ENCODE data around the gene LMTK3. TPM values are rescaled to one million over a fixed set of nuclear protein-coding genes. Genes with fewer than 3 reads are reported as not detected.

The LMTK3 gene
- total and polyA plus RNA-seq, 2 of the 13 experiments (the other 11 are each of a cell fraction or from before 2014, with no cell fraction given): 0.18 to 0.29 TPM

DNA sequence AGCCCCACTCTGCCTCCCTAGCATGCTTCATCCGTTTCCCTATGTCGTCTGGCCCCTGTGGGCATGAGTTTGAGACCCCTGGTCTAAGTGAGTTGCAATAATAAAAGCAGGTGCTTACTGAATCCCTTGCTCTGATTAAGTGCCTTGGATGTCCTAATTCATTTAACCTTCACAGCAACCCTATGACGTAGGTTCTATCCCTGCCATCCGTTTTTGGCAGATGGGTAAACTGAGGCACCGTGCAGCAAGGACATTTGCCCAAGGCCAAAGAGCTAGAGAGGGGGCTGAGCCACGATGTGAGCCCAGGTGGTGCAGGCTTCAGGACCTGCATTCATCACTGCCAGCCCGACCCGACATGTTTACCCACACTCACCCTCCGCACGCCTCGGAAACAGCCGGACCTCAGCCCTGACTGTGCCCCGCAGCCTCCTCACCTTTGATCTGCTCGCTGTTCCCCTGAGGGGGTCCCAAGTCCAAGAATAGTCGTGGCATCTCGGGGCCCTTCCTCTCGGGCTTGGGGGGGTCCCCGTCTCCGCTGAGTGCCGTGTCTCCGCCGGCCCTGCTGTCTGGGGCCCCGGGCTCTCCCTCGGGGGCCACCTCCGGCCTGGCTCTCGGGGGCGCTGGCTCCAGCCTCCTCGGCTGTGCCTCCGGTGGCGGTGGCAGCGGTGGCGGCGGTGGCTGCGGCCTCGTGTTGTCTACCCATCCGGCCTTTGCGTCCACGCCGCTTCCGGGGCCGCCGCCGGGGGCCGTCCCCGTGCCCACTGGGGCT lies 14.5 kb downstream of the LMTK3 start (continued):
- TF ChIP-seq, protein P1, sequence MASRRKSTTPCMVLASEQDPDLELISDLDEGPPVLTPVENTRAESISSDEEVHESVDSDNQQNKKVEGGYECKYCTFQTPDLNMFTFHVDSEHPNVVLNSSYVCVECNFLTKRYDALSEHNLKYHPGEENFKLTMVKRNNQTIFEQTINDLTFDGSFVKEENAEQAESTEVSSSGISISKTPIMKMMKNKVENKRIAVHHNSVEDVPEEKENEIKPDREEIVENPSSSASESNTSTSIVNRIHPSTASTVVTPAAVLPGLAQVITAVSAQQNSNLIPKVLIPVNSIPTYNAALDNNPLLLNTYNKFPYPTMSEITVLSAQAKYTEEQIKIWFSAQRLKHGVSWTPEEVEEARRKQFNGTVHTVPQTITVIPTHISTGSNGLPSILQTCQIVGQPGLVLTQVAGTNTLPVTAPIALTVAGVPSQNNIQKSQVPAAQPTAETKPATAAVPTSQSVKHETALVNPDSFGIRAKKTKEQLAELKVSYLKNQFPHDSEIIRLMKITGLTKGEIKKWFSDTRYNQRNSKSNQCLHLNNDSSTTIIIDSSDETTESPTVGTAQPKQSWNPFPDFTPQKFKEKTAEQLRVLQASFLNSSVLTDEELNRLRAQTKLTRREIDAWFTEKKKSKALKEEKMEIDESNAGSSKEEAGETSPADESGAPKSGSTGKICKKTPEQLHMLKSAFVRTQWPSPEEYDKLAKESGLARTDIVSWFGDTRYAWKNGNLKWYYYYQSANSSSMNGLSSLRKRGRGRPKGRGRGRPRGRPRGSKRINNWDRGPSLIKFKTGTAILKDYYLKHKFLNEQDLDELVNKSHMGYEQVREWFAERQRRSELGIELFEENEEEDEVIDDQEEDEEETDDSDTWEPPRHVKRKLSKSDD (CRISPR knock-in tag; IDR thresholded peaks at IDR 0.05; ENCODE audit: low read depth): no peak
- TF ChIP-seq ARNT (IDR thresholded peaks at IDR 0.05) (no peak), SMARCC2 (IDR thresholded peaks at IDR 0.05) (no peak), ZKSCAN8 (CRISPR knock-in tag; IDR thresholded peaks at IDR 0.05; ENCODE audit: borderline replicate concordance) (no peak), ZNF749 (CRISPR knock-in tag; IDR thresholded peaks at IDR 0.05; ENCODE audit: borderline replicate concordance) (no peak), KLF11 (CRISPR knock-in tag; IDR thresholded peaks at IDR 0.05) (no peak), MZF1 (CRISPR knock-in tag; IDR thresholded peaks at IDR 0.05; ENCODE audit: borderline replicate concordance) (no peak), STAT5B (CRISPR knock-in tag; IDR thresholded peaks at IDR 0.05) (no peak), ZNF7 (CRISPR knock-in tag; IDR thresholded peaks at IDR 0.05) (no peak), ZNF230 (CRISPR knock-in tag; IDR thresholded peaks at IDR 0.05) (no peak), STAG1 (CRISPR knock-in tag; IDR thresholded peaks at IDR 0.05) (no peak), CREB1 (IDR thresholded peaks at IDR 0.05) (peak; percentile 55; the same call in 1 of the 2 replicates), CREB1 (CRISPR knock-in tag; IDR thresholded peaks at IDR 0.05) (no peak), SP2 (CRISPR knock-in tag; IDR thresholded peaks at IDR 0.05) (no peak), EEA1 (CRISPR knock-in tag; IDR thresholded peaks at IDR 0.05; ENCODE audit: borderline replicate concordance) (0 out of 2 replicates have a peak, but pooled peaks have one; percentile 28), ZNF572 (CRISPR knock-in tag; IDR thresholded peaks at IDR 0.05) (no peak), MAZ (IDR thresholded peaks at IDR 0.05; ENCODE audit: borderline replicate concordance, low read depth, low read length) (no peak), MAZ (CRISPR knock-in tag; IDR thresholded peaks at IDR 0.05; ENCODE audit: low read depth) (no peak), ZNF777 (CRISPR knock-in tag; IDR thresholded peaks at IDR 0.05) (peak; percentile 57; the same call in 1 of the 2 replicates), ZFP41 (CRISPR knock-in tag; IDR thresholded peaks at IDR 0.05; ENCODE audit: borderline replicate concordance) (no peak)
- TF ChIP-seq, protein P2, sequence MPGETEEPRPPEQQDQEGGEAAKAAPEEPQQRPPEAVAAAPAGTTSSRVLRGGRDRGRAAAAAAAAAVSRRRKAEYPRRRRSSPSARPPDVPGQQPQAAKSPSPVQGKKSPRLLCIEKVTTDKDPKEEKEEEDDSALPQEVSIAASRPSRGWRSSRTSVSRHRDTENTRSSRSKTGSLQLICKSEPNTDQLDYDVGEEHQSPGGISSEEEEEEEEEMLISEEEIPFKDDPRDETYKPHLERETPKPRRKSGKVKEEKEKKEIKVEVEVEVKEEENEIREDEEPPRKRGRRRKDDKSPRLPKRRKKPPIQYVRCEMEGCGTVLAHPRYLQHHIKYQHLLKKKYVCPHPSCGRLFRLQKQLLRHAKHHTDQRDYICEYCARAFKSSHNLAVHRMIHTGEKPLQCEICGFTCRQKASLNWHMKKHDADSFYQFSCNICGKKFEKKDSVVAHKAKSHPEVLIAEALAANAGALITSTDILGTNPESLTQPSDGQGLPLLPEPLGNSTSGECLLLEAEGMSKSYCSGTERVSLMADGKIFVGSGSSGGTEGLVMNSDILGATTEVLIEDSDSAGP (CRISPR knock-in tag; IDR thresholded peaks at IDR 0.05; ENCODE audit: borderline replicate concordance): no peak
- TF ChIP-seq, protein P3, sequence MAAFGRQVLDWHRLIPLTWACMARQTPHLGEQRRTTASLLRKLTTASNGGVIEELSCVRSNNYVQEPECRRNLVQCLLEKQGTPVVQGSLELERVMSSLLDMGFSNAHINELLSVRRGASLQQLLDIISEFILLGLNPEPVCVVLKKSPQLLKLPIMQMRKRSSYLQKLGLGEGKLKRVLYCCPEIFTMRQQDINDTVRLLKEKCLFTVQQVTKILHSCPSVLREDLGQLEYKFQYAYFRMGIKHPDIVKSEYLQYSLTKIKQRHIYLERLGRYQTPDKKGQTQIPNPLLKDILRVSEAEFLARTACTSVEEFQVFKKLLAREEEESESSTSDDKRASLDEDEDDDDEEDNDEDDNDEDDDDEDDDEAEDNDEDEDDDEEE (CRISPR knock-in tag; IDR thresholded peaks at IDR 0.05): no peak
- TF ChIP-seq, protein P4, sequence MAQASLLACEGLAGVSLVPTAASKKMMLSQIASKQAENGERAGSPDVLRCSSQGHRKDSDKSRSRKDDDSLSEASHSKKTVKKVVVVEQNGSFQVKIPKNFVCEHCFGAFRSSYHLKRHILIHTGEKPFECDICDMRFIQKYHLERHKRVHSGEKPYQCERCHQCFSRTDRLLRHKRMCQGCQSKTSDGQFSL (CRISPR knock-in tag; IDR thresholded peaks at IDR 0.05): no peak
- TF ChIP-seq, protein P5, sequence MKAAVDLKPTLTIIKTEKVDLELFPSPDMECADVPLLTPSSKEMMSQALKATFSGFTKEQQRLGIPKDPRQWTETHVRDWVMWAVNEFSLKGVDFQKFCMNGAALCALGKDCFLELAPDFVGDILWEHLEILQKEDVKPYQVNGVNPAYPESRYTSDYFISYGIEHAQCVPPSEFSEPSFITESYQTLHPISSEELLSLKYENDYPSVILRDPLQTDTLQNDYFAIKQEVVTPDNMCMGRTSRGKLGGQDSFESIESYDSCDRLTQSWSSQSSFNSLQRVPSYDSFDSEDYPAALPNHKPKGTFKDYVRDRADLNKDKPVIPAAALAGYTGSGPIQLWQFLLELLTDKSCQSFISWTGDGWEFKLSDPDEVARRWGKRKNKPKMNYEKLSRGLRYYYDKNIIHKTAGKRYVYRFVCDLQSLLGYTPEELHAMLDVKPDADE (CRISPR knock-in tag; IDR thresholded peaks at IDR 0.05): no peak

Measured in HepG2 (cell line).